A549 (cell line): ENCODE results near the gene INF2. TPM values are rescaled to one million over a fixed set of nuclear protein-coding genes. Genes with fewer than 3 reads are reported as not detected.
A peak's percentile ranks its signal among the peaks of the same experiment; 100 is the strongest.

Experiments used
- ATAC-seq, 2 experiments: fragments of 200-7000 bp in 1 of 2; fragments of >200 bp in 1 of 2; cut with Nextera tagmentation in 1 of 2; cut with Tn5 transposase in 1 of 2; 3 replicates each; pipeline versions ENCODE4 v1.8.0 to v1.9.1; 2018 to 2020; ENCODE audit warnings: mild to moderate bottlenecking in 1 of 2, moderate library complexity in 1 of 2
- CTCF ChIA-PET: fragments of 300-600 bp; sonication (Branson Sonifier 250); formaldehyde crosslinking; extraction: SDS; loops from one replicate; lab custom pipeline; 2021; ENCODE audit warnings: antibody characterized with exemption, inconsistent platforms; lab: Yijun Ruan, JAX
- POLR2A ChIA-PET: fragments of 350-600 bp; formaldehyde crosslinking; extraction: SDS; loops from one replicate; lab custom pipeline; 2021; ENCODE audit warnings: antibody characterized with exemption, inconsistent platforms; lab: Yijun Ruan, JAX
- DNase-seq, 2 experiments: peaks; one replicate each; pipeline versions ENCODE4 v3.0.0 to v3.0.0-alpha.2; 2011 to 2016; ENCODE audit warnings: low read depth in 1 of 2, low spot score in 1 of 2
- FAIRE-seq: peaks from 2 replicates; lab custom pipeline; 2011; peaks lifted over from hg19 to GRCh38; lab: Jason Lieb, UNC
- H3K27ac ChIP-seq, 2 experiments: fragments of >200 bp; sonication (Bioruptor Twin); formaldehyde crosslinking; 3 replicates each; pipeline ENCODE4 v1.5.1; 2016 to 2017
- H3K4me1 ChIP-seq: fragments of >200 bp; sonication (Bioruptor Twin); formaldehyde crosslinking; 3 replicates; pipeline ENCODE4 v1.6.1; 2016
- H3K4me2 ChIP-seq: fragments of >200 bp; sonication (Bioruptor Twin); formaldehyde crosslinking; 3 replicates; pipeline ENCODE4 v1.6.1; 2016
- H3K4me3 ChIP-seq: fragments of >200 bp; sonication (Bioruptor Twin); formaldehyde crosslinking; 3 replicates; pipeline ENCODE4 v1.5.1; 2016
- H3K9me3 ChIP-seq: fragments of >200 bp; sonication (Bioruptor Twin); formaldehyde crosslinking; 3 replicates; pipeline ENCODE4 v1.6.1; 2016
- BHLHE40 ChIP-seq: IDR thresholded peaks from 2 replicates; pipeline ENCODE4 v1.6.1; 2012; ENCODE audit warnings: low read depth, low read length, inconsistent platforms
- CBX8 ChIP-seq: fragments of 200-600 bp; sonication (generic); IDR thresholded peaks from 2 replicates; pipeline ENCODE4 v1.6.1; 2016
- CHD4 ChIP-seq: fragments of 200-600 bp; sonication (generic); IDR thresholded peaks from 2 replicates; pipeline ENCODE4 v1.6.1; 2016; ENCODE audit warnings: antibody characterized with exemption, mild to moderate bottlenecking, borderline replicate concordance
- CTCF ChIP-seq: fragments of >200 bp; sonication (Bioruptor Twin); formaldehyde crosslinking; IDR thresholded peaks from 3 replicates; pipeline ENCODE4 v1.5.1; 2016
- FOSB ChIP-seq: fragments of 250-450 bp; sonication (Bioruptor Pico); IDR thresholded peaks from 2 replicates; pipeline ENCODE4 v1.5.0; 2020; ENCODE audit warnings: mild to moderate bottlenecking, moderate library complexity
- FOXS1 ChIP-seq: fragments of 250-450 bp; sonication (Bioruptor Pico); IDR thresholded peaks from 2 replicates; pipeline ENCODE4 v1.5.0; 2020; ENCODE audit warnings: mild to moderate bottlenecking, moderate library complexity
- GATA3 ChIP-seq: IDR thresholded peaks from 2 replicates; pipeline ENCODE4 v1.6.1; 2012; ENCODE audit warnings: borderline replicate concordance
- HOXA7 ChIP-seq: fragments of 250-450 bp; sonication (Bioruptor Pico); IDR thresholded peaks from 2 replicates; pipeline ENCODE4 v1.5.0; 2020; ENCODE audit warnings: mild to moderate bottlenecking, moderate library complexity
- HOXB5 ChIP-seq: fragments of 250-450 bp; sonication (Bioruptor Pico); IDR thresholded peaks from 2 replicates; pipeline ENCODE4 v1.5.0; 2020; ENCODE audit warnings: mild to moderate bottlenecking, moderate library complexity
- JUN ChIP-seq, 2 experiments: fragments of >200 bp; sonication (Bioruptor Twin); formaldehyde crosslinking; IDR thresholded peaks; 2 replicates in 1 of 2; 3 replicates in 1 of 2; pipeline ENCODE4 v1.6.1; 2016 to 2017
- MAZ ChIP-seq: fragments of 150-350 bp; IDR thresholded peaks from 2 replicates; pipeline ENCODE4 v1.6.1; 2014; ENCODE audit warnings: antibody characterized with exemption, low read depth, low read length, borderline replicate concordance
- NR3C1 ChIP-seq: fragments of >200 bp; sonication (Bioruptor Twin); formaldehyde crosslinking; IDR thresholded peaks from 3 replicates; pipeline ENCODE4 v1.6.1; 2017
- PHF8 ChIP-seq: fragments of 200-600 bp; sonication (generic); IDR thresholded peaks from 2 replicates; pipeline ENCODE4 v1.6.1; 2016; ENCODE audit warnings: low read depth, mild to moderate bottlenecking, antibody characterized with exemption, moderate library complexity, borderline replicate concordance
- POLR2AphosphoS2 ChIP-seq: conservative IDR thresholded peaks from 2 replicates; pipeline ENCODE4 v1.6.1; 2012; ENCODE audit warnings: low read length, improper control_type of control experiment, inconsistent platforms
- RFX5 ChIP-seq: fragments of 450-650 bp; IDR thresholded peaks from 2 replicates; pipeline ENCODE4 v1.7.1; 2014; ENCODE audit warnings: antibody characterized with exemption, mild to moderate bottlenecking, moderate library complexity
- RNF2 ChIP-seq: fragments of 200-600 bp; sonication (generic); IDR thresholded peaks from 2 replicates; pipeline ENCODE4 v1.6.1; 2016; ENCODE audit warnings: low read depth, mild to moderate bottlenecking, antibody characterized with exemption, moderate library complexity, borderline replicate concordance
- SREBF2 ChIP-seq: fragments of 450-650 bp; IDR thresholded peaks from 2 replicates; pipeline ENCODE4 v1.6.1; 2014; ENCODE audit warnings: mild to moderate bottlenecking, moderate library complexity
- TP53 ChIP-seq: fragments of 250-450 bp; sonication (Bioruptor Pico); IDR thresholded peaks from 2 replicates; pipeline ENCODE4 v1.5.0; 2021; ENCODE audit warnings: mild to moderate bottlenecking, moderate library complexity
- WGBS: methylation state at CpG from one replicate; pipeline ENCODE4 v1.1.6; 2017; ENCODE audit errors: missing lambda C conversion rate; 5-methylcytosine and 5-hydroxymethylcytosine counted together
- polyA plus RNA-seq, 4 experiments: library from polyadenylated mRNA; depleted of rRNA in 3 of 4; stranded (reverse); fragments of >200 nt; fragmentation: RNase III in 1 of 4; extraction: RNeasy Plus Mini Kit Qiagen cat#74134 plus additional on column Dnase treatment in 1 of 4; gene quantifications; 2 replicates in 3 of 4; 3 replicates in 1 of 4; pipeline ENCODE4 v1.2.3, GENCODE V29; 2011 to 2017
- TF ChIP-seq, protein P1 (sequence below): fragments of 150-350 bp; IDR thresholded peaks from 2 replicates; pipeline ENCODE4 v1.6.1; 2014; ENCODE audit warnings: low read depth, mild to moderate bottlenecking, low read length
- TF ChIP-seq, protein P2 (sequence below): fragments of 250-450 bp; sonication (Bioruptor Pico); IDR thresholded peaks from 2 replicates; pipeline ENCODE4 v1.5.0; 2021; ENCODE audit warnings: mild to moderate bottlenecking, moderate library complexity, borderline replicate concordance
- TF ChIP-seq, protein P3 (sequence below): fragments of 200-600 bp; sonication (generic); IDR thresholded peaks from 2 replicates; pipeline ENCODE4 v1.6.1; 2016; ENCODE audit warnings: antibody characterized with exemption, mild to moderate bottlenecking, moderate library complexity

Gene INF2
- polyA plus RNA-seq, 2 of the 4 experiments (the other 2 are of a cell fraction) = 24.7 to 71.2 TPM

- DNase-seq (no peak), FAIRE-seq (no peak), ATAC-seq (peak in 1 of 2 experiments; percentile 33; a peak in 2 of 6 replicates)
- H3K4me2 ChIP-seq = no peak overlapping the region
- POLR2A ChIA-PET = no interaction called here
- no peak overlapping the region for H3K27ac ChIP-seq
- TF ChIP-seq, protein P1, sequence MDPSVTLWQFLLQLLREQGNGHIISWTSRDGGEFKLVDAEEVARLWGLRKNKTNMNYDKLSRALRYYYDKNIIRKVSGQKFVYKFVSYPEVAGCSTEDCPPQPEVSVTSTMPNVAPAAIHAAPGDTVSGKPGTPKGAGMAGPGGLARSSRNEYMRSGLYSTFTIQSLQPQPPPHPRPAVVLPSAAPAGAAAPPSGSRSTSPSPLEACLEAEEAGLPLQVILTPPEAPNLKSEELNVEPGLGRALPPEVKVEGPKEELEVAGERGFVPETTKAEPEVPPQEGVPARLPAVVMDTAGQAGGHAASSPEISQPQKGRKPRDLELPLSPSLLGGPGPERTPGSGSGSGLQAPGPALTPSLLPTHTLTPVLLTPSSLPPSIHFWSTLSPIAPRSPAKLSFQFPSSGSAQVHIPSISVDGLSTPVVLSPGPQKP = no peak
- TF ChIP-seq, protein P2, sequence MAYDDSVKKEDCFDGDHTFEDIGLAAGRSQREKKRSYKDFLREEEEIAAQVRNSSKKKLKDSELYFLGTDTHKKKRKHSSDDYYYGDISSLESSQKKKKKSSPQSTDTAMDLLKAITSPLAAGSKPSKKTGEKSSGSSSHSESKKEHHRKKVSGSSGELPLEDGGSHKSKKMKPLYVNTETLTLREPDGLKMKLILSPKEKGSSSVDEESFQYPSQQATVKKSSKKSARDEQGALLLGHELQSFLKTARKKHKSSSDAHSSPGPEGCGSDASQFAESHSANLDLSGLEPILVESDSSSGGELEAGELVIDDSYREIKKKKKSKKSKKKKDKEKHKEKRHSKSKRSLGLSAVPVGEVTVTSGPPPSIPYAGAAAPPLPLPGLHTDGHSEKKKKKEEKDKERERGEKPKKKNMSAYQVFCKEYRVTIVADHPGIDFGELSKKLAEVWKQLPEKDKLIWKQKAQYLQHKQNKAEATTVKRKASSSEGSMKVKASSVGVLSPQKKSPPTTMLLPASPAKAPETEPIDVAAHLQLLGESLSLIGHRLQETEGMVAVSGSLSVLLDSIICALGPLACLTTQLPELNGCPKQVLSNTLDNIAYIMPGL (CRISPR knock-in tag) = no peak
- TF ChIP-seq FOXS1 (CRISPR knock-in tag) = no peak
- TF ChIP-seq, all 56 proteins: peak for 0
- CTCF ChIA-PET = interaction anchor here (1.1 to 2.2 kb wide), 4 partner anchors 8 to 21 kb away, joined by 3 to 9 read pairs (median 7); no protein-coding TSS in a partner anchor
- no peaks in the 10 kb centered on the region for H3K4me1 ChIP-seq
- 79% methylated on average over 24 of the region's 28 CpGs for WGBS
- H3K4me3 ChIP-seq = no peak overlapping the region
- H3K9me3 ChIP-seq = no peaks in the 10 kb centered on the region
These were observed 54.3 kb downstream of the INF2 start for GRCh38 chr14:104743461-104744380.

- DNase-seq (no peak), FAIRE-seq (no peak)
- CTCF ChIA-PET = interaction anchor here (0.6 to 2.2 kb wide), 5 partner anchors 8 to 39 kb away, joined by 3 to 9 read pairs (median 4); no protein-coding TSS in a partner anchor
- peaks cover 7% of the 10 kb centered on the region for H3K4me1 ChIP-seq
- TF ChIP-seq GATA3 (no peak), BHLHE40 (no peak), HOXA7 (no peak), RNF2 (no peak), RFX5 (no peak), MAZ (no peak), TP53 (CRISPR knock-in tag) (no peak), POLR2AphosphoS2 (no peak), PHF8 (no peak), NR3C1 (no peak), JUN (IDR thresholded peaks at IDR 0.05) (no peak), CBX8 (no peak), CTCF (no peak), CHD4 (no peak), SREBF2 (no peak), HOXB5 (CRISPR knock-in tag) (no peak), FOSB (CRISPR knock-in tag) (no peak)
- TF ChIP-seq, protein P3, sequence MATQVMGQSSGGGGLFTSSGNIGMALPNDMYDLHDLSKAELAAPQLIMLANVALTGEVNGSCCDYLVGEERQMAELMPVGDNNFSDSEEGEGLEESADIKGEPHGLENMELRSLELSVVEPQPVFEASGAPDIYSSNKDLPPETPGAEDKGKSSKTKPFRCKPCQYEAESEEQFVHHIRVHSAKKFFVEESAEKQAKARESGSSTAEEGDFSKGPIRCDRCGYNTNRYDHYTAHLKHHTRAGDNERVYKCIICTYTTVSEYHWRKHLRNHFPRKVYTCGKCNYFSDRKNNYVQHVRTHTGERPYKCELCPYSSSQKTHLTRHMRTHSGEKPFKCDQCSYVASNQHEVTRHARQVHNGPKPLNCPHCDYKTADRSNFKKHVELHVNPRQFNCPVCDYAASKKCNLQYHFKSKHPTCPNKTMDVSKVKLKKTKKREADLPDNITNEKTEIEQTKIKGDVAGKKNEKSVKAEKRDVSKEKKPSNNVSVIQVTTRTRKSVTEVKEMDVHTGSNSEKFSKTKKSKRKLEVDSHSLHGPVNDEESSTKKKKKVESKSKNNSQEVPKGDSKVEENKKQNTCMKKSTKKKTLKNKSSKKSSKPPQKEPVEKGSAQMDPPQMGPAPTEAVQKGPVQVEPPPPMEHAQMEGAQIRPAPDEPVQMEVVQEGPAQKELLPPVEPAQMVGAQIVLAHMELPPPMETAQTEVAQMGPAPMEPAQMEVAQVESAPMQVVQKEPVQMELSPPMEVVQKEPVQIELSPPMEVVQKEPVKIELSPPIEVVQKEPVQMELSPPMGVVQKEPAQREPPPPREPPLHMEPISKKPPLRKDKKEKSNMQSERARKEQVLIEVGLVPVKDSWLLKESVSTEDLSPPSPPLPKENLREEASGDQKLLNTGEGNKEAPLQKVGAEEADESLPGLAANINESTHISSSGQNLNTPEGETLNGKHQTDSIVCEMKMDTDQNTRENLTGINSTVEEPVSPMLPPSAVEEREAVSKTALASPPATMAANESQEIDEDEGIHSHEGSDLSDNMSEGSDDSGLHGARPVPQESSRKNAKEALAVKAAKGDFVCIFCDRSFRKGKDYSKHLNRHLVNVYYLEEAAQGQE = no peak
- TF ChIP-seq, all 56 proteins: peak for 0
- Histone ChIP-seq H3K9me3 (no peaks in the 10 kb centered on the region), H3K4me2 (no peak overlapping the region), H3K4me3 (no peak overlapping the region), H3K27ac (no peak overlapping the region)
- WGBS = 86% methylated on average over 10 of the region's 10 CpGs
- POLR2A ChIA-PET = no interaction called here
- ATAC-seq = no peak
These were observed 55.1 kb downstream of the INF2 start for GRCh38 chr14:104744484-104744883.
